Fibroblast of lung (primary cell): ENCODE data around the gene TBX1.

Source experiments
- CTCF ChIP-seq, 2 donors: IDR thresholded peaks in 1 of 2; conservative IDR thresholded peaks in 1 of 2; 1 replicate in 1 of 2; 2 replicates in 1 of 2; pipeline ENCODE4 v1.5.1; 2011 to 2012; ENCODE audit warnings: low read length in 2 of 2, control low read depth in 1 of 2, inconsistent platforms in 1 of 2, low read depth in 1 of 2, mild to moderate bottlenecking in 1 of 2
- EZH2 ChIP-seq: IDR thresholded peaks from 2 replicates; pipeline ENCODE4 v1.5.1; 2012; ENCODE audit warnings: low read length, control low read depth, mild to moderate bottlenecking; ENCODE audit errors: missing control alignments

GRCh38 chr22:19763458-19764298, 3.1 kb downstream of the TBX1 start:
- no peak for TF ChIP-seq CTCF (conservative IDR thresholded peaks at IDR 0.05 in 1 of 2, IDR thresholded peaks at IDR 0.05 in 1 of 2; ENCODE audit: low read depth in 1 of 2, low read length in 2 of 2)
- no peak for TF ChIP-seq EZH2
